Activated CD4-positive, alpha-beta T cell treated with anti-CD3 and anti-CD28 coated beads, Interleukin-2, amount 50 U/mL, for 24 hours (primary cell): ENCODE results near the gene DEPDC7.

Experiments
- DNase-seq, 2 donors: peaks; one replicate each; pipeline ENCODE4 v3.0.0-alpha.2; 2020; ENCODE audit warnings: low read depth in 1 of 2, low spot score in 1 of 2

The DEPDC7 gene

DNA sequence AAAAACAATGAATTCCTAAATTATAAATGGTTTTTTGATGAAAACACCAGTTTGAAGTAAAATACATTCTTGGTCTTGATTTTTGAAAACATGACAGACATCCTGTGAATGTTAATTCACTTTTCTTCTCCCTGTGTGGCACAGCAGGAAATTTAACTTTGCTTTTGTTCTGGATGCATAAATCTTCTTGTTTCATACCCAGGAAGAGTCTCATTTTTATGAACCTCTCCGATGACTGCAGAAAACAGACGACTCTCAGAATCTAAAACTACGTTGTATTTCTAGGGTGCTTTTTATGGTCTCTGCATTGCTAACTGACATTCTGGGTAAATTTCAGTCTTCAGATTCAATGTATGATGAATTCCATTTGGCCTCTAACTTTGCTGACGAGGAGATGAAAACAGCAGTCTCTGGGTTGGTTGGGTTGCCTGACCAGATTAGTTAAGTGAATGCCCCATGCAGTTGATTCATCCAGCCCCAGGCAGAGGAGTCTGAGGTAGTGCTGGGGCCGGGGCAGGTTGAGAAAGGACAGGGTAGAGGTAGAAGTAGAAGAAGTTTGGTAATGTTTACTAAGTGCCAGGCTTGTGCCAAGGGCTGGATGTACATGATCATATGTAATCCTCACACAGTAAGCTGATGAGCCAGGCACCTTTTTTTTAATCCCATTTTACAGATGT lies 43.8 kb downstream of the DEPDC7 start:
- DNase-seq, result no peak

DNA sequence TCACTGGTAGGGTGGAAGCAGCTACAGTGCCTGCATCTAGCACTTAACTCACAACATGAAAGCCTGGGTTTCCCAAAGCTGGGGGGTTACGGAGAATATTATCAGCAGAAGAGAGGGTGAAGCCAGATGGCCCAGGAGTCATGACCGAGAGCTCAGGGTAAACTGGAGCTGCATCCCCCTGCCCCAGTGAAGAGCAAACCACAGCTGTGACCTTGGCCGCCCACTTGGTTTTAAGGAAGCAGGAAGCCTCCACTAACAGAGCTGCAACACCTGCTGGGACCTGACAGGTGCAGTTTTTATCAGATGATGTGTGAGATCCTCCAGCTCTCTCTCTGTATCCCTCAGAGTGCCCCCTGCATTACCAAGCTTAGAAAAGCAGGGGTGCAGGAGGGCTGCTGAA lies 44.6 kb downstream of the DEPDC7 start:
- no peak for DNase-seq

DNA sequence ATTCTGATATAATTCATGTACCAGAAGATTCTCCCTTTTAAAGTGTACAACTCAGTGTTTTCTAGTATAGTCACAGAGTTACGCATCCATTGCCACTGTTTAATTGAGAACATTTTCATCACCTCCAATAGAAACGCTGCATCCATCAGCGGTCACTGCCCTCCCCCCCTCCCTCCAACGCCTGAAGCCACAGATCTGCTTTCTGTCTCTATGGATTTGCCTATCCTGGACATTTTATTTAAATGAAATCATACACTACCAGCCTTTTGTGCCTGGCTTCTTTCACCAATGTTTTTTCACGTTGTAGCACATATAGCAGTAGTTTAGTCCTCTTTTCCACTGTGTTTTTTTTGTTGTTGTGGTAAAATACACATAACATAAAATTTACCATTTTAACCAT lies 46.5 kb downstream of the DEPDC7 start:
- no peak for DNase-seq

DNA sequence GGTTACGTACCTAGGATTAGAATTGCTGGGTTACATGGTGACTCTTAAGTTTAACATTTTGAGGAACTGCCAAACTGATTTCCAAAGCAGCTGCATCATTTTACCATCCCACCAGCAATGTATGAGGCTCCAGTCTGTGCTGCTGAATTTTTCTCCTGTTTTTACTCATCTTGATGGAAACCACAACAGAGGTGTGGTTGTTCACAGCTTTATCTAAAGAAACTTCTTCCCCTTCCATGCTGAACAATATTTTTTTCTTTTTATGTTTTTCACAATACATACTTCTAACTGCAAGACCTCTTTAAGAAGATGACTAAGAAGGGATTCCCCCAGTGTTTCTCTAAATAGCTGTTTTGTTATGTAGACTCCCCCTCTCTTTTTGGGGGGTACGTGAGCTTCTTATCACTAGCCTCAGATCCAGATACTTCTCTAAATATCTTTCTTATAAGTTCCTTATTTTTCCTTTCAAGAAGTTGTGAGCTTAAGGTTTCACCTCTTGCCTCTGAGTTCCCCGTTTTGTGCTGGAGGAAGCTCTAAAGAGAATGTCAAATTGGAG lies 47.7 kb downstream of the DEPDC7 start:
- DNase-seq, result peak in 1 of 2 donors; percentile 16

DNA sequence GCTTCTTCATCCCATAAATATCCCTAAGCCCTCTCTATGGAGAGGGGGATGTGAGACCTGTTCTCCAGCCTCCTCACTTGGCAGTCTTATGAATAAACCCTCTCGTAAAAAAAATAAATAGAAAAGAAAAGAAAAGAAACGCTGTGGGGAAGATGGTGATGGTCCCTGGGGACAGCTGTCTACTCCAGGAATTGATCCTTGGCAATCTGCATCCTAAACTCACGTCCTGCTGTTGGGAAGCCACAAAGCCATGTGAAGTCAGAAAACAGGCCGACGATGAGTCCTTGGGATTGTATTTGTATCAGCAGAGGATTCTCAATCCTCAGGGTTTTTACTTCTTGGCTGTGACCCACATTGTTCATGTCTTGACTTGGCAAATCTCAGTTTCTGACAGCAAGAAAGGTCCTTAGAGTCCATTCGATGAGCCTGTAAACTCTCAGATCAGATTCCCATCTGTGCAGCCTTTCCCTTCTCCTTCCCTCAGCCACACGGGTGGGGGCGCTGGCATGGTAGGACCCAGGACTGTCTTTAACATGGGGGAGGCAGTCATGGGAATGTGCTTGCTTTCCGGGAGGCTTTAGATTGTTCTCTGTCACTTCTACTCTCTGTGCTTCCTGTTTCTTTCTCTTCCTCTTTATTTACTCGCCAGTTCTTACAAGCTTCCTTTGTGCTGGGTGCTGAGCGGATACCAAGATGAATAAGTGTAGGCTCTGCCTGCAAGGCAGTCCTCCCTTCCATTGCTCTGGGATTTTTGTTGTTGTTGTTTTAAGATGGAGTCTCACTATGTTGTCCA lies 48.6 kb downstream of the DEPDC7 start:
- no peak for DNase-seq

DNA sequence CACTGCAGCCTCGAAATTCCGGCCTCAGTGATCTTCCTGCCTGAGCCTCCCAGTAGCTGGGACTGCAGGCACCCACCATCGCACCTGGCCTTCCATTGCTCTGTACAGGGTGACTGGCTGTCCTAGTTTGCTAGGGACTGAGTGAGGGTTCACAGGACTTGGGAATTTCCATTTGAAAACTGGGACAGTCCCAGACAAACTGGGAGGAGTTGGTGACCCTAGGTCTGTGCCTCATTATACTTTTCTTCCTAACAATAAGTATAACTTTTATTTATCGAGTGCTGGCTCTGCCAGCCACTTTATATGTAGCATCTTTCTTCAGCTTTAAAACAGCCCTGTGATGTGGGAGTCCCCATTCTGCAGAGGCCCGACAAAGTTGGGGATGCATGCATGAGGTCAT lies 49.2 kb downstream of the DEPDC7 start:
- DNase-seq, result no peak

- peak; percentile 45 to 65 for DNase-seq
These were observed 49.9 kb downstream of the DEPDC7 start for GRCh38 chr11:33065445-33066178.

GRCh38 chr11:33067294-33067693 lies 51.6 kb downstream of the DEPDC7 start:
- no peak for DNase-seq

GRCh38 chr11:33068611-33069340 lies 53.1 kb downstream of the DEPDC7 start:
- DNase-seq, result no peak

- no peak for DNase-seq
These were observed 56.8 kb downstream of the DEPDC7 start for GRCh38 chr11:33072465-33072864.
